A549 (cell line): ENCODE results near the gene RNF40. TPM values are rescaled to one million over a fixed set of nuclear protein-coding genes. Genes with fewer than 3 reads are reported as not detected.

ENCODE experiments used
- ATAC-seq, 2 experiments: fragments of 200-7000 bp in 1 of 2; fragments of >200 bp in 1 of 2; cut with Nextera tagmentation in 1 of 2; cut with Tn5 transposase in 1 of 2; 3 replicates each; pipeline versions ENCODE4 v1.8.0 to v1.9.1; 2018 to 2020; ENCODE audit warnings: mild to moderate bottlenecking in 1 of 2, moderate library complexity in 1 of 2
- CTCF ChIA-PET: fragments of 300-600 bp; sonication (Branson Sonifier 250); formaldehyde crosslinking; extraction: SDS; loops from one replicate; lab custom pipeline; 2021; ENCODE audit warnings: antibody characterized with exemption, inconsistent platforms; lab: Yijun Ruan, JAX
- POLR2A ChIA-PET: fragments of 350-600 bp; formaldehyde crosslinking; extraction: SDS; loops from one replicate; lab custom pipeline; 2021; ENCODE audit warnings: antibody characterized with exemption, inconsistent platforms; lab: Yijun Ruan, JAX
- DNase-seq, 2 experiments: peaks; one replicate each; pipeline versions ENCODE4 v3.0.0 to v3.0.0-alpha.2; 2011 to 2016; ENCODE audit warnings: low read depth in 1 of 2, low spot score in 1 of 2
- FAIRE-seq: peaks from 2 replicates; lab custom pipeline; 2011; peaks lifted over from hg19 to GRCh38; lab: Jason Lieb, UNC
- H3K27ac ChIP-seq, 2 experiments: fragments of >200 bp; sonication (Bioruptor Twin); formaldehyde crosslinking; 3 replicates each; pipeline ENCODE4 v1.5.1; 2016 to 2017
- H3K4me1 ChIP-seq: fragments of >200 bp; sonication (Bioruptor Twin); formaldehyde crosslinking; 3 replicates; pipeline ENCODE4 v1.6.1; 2016
- H3K4me2 ChIP-seq: fragments of >200 bp; sonication (Bioruptor Twin); formaldehyde crosslinking; 3 replicates; pipeline ENCODE4 v1.6.1; 2016
- H3K4me3 ChIP-seq: fragments of >200 bp; sonication (Bioruptor Twin); formaldehyde crosslinking; 3 replicates; pipeline ENCODE4 v1.5.1; 2016
- H3K9me3 ChIP-seq: fragments of >200 bp; sonication (Bioruptor Twin); formaldehyde crosslinking; 3 replicates; pipeline ENCODE4 v1.6.1; 2016
- ATOH8 ChIP-seq: fragments of 250-450 bp; sonication (Bioruptor Pico); IDR thresholded peaks from 2 replicates; pipeline ENCODE4 v1.5.0; 2020; ENCODE audit warnings: low read depth, mild to moderate bottlenecking, moderate library complexity
- BCL3 ChIP-seq: fragments of >200 bp; sonication (Bioruptor Twin); formaldehyde crosslinking; IDR thresholded peaks from 3 replicates; pipeline ENCODE4 v1.6.1; 2016
- BHLHE40 ChIP-seq: IDR thresholded peaks from 2 replicates; pipeline ENCODE4 v1.6.1; 2012; ENCODE audit warnings: low read depth, low read length, inconsistent platforms
- CTCF ChIP-seq: fragments of >200 bp; sonication (Bioruptor Twin); formaldehyde crosslinking; IDR thresholded peaks from 3 replicates; pipeline ENCODE4 v1.5.1; 2016
- E2F6 ChIP-seq: IDR thresholded peaks from 2 replicates; pipeline ENCODE4 v1.6.1; 2012; ENCODE audit warnings: low read depth, borderline replicate concordance
- EP300 ChIP-seq, 2 experiments: fragments of >200 bp; sonication (Bioruptor Twin); formaldehyde crosslinking; IDR thresholded peaks; 2 replicates in 1 of 2; 3 replicates in 1 of 2; pipeline ENCODE4 v1.6.1; 2016 to 2017
- ESRRA ChIP-seq: fragments of 150-350 bp; IDR thresholded peaks from 2 replicates; pipeline ENCODE4 v1.6.1; 2014; ENCODE audit warnings: mild to moderate bottlenecking, low read length, borderline replicate concordance
- FOSL2 ChIP-seq, 2 experiments: fragments of 450-650 bp in 1 of 2; fragments of >200 bp in 1 of 2; sonication (Bioruptor Twin) in 1 of 2; formaldehyde crosslinking; IDR thresholded peaks; 2 replicates each; pipeline versions ENCODE4 v1.5.0 to v1.6.1; 2016 to 2020; ENCODE audit warnings: mild to moderate bottlenecking in 1 of 2, moderate library complexity in 1 of 2
- GATA3 ChIP-seq: IDR thresholded peaks from 2 replicates; pipeline ENCODE4 v1.6.1; 2012; ENCODE audit warnings: borderline replicate concordance
- HES2 ChIP-seq: fragments of >200 bp; sonication (Bioruptor Twin); formaldehyde crosslinking; IDR thresholded peaks from 2 replicates; pipeline ENCODE4 v1.6.1; 2016
- HOXB13 ChIP-seq: fragments of 250-450 bp; sonication (Bioruptor Pico); IDR thresholded peaks from 2 replicates; pipeline ENCODE4 v1.5.0; 2020; ENCODE audit warnings: low read depth, mild to moderate bottlenecking, moderate library complexity
- KDM5A ChIP-seq: fragments of 200-600 bp; sonication (generic); IDR thresholded peaks from 2 replicates; pipeline ENCODE4 v1.6.1; 2016; ENCODE audit warnings: antibody characterized with exemption, mild to moderate bottlenecking
- NFE2L2 ChIP-seq: fragments of 150-350 bp; conservative IDR thresholded peaks from 2 replicates; pipeline ENCODE4 v1.6.1; 2014; ENCODE audit warnings: low read length
- NR3C1 ChIP-seq: fragments of >200 bp; sonication (Bioruptor Twin); formaldehyde crosslinking; IDR thresholded peaks from 3 replicates; pipeline ENCODE4 v1.6.1; 2017
- POLR2A ChIP-seq: IDR thresholded peaks from 2 replicates; pipeline ENCODE4 v1.6.1; 2012; ENCODE audit warnings: mild to moderate bottlenecking, low read length
- RARB ChIP-seq: fragments of 250-450 bp; sonication (Bioruptor Pico); IDR thresholded peaks from 2 replicates; pipeline ENCODE4 v1.8.0; 2021; ENCODE audit warnings: mild to moderate bottlenecking, moderate library complexity
- RNF2 ChIP-seq: fragments of 200-600 bp; sonication (generic); IDR thresholded peaks from 2 replicates; pipeline ENCODE4 v1.6.1; 2016; ENCODE audit warnings: low read depth, mild to moderate bottlenecking, antibody characterized with exemption, moderate library complexity, borderline replicate concordance
- SMC3 ChIP-seq: fragments of >200 bp; sonication (Bioruptor Twin); formaldehyde crosslinking; IDR thresholded peaks from 3 replicates; pipeline ENCODE4 v1.6.1; 2018; ENCODE audit warnings: inconsistent platforms
- SREBF2 ChIP-seq: fragments of 450-650 bp; IDR thresholded peaks from 2 replicates; pipeline ENCODE4 v1.6.1; 2014; ENCODE audit warnings: mild to moderate bottlenecking, moderate library complexity
- ZFP36 ChIP-seq: fragments of 450-650 bp; IDR thresholded peaks from 2 replicates; pipeline ENCODE4 v1.6.1; 2014; ENCODE audit warnings: borderline replicate concordance; ENCODE audit not compliant: partially characterized antibody
- ZNF302 ChIP-seq: fragments of 250-450 bp; sonication (Bioruptor Pico); IDR thresholded peaks from 2 replicates; pipeline ENCODE4 v1.9.0; 2021; ENCODE audit warnings: inconsistent platforms, mild to moderate bottlenecking, moderate library complexity
- WGBS: methylation state at CpG from one replicate; pipeline ENCODE4 v1.1.6; 2017; ENCODE audit errors: missing lambda C conversion rate; 5-methylcytosine and 5-hydroxymethylcytosine counted together
- polyA plus RNA-seq, 4 experiments: library from polyadenylated mRNA; depleted of rRNA in 3 of 4; stranded (reverse); fragments of >200 nt; fragmentation: RNase III in 1 of 4; extraction: RNeasy Plus Mini Kit Qiagen cat#74134 plus additional on column Dnase treatment in 1 of 4; gene quantifications; 2 replicates in 3 of 4; 3 replicates in 1 of 4; pipeline ENCODE4 v1.2.3, GENCODE V29; 2011 to 2017

RNF40 gene
- polyA plus RNA-seq, 2 of the 4 experiments (the other 2 are of a cell fraction): 66.1 to 69.9 TPM

GRCh38 chr16:30745082-30745481, 17.0 kb upstream of the RNF40 start:
- TF ChIP-seq FOSL2 (IDR thresholded peaks at IDR 0.05): no peak
- TF ChIP-seq FOSL2 (CRISPR knock-in tag; IDR thresholded peaks at IDR 0.05): peak; percentile 48; the same call in 1 of the 2 replicates
- TF ChIP-seq ZNF302 (CRISPR knock-in tag): no peak
- H3K27ac ChIP-seq: no peak overlapping the region
- H3K4me3 ChIP-seq: no peak overlapping the region
- H3K9me3 ChIP-seq: no peaks in the 10 kb centered on the region
- DNase-seq (no peak), FAIRE-seq (no peak), ATAC-seq (no peak)
- H3K4me1 ChIP-seq: peaks cover 35% of the 10 kb centered on the region
- CTCF ChIA-PET: no interaction called here
- WGBS: 53% methylated on average over 2 of the region's 2 CpGs
- POLR2A ChIA-PET: no interaction called here
- H3K4me2 ChIP-seq: no peak overlapping the region

GRCh38 chr16:30746638-30747175, 15.4 kb upstream of the RNF40 start:
- 92% methylated on average over 9 of the region's 9 CpGs for WGBS
- no peak overlapping the region; a peak in 1 of 6 replicates for H3K27ac ChIP-seq
- DNase-seq (no peak), ATAC-seq (no peak)
- TF ChIP-seq POLR2A (no peak), NR3C1 (no peak), HES2 (no peak), E2F6 (no peak), BHLHE40 (no peak), HOXB13 (no peak)
- TF ChIP-seq, all 56 proteins: peak for 0
- no peak overlapping the region; the same call in 2 of the 3 replicates for H3K4me2 ChIP-seq
- no peak for FAIRE-seq
- H3K4me1 ChIP-seq: peaks cover 19% of the 10 kb centered on the region
- no peaks in the 10 kb centered on the region for H3K9me3 ChIP-seq
- CTCF ChIA-PET: interaction anchor here (1.0 to 1.5 kb wide), 3 partner anchors 8 to 68 kb away, joined by 3 to 6 read pairs (median 4); no protein-coding TSS in a partner anchor
- H3K4me3 ChIP-seq: no peak overlapping the region
- POLR2A ChIA-PET: interaction anchor here (0.6 to 2.3 kb wide), 3 partner anchors 16 to 68 kb away, joined by 3 to 9 read pairs (median 3); no protein-coding TSS in a partner anchor

GRCh38 chr16:30747331-30747730, 14.8 kb upstream of the RNF40 start:
- TF ChIP-seq CTCF: no peak
- TF ChIP-seq ZNF302 (CRISPR knock-in tag): no peak
- TF ChIP-seq BHLHE40: no peak
- TF ChIP-seq ATOH8 (CRISPR knock-in tag): no peak
- no peak for TF ChIP-seq NFE2L2
- TF ChIP-seq RNF2: no peak
- TF ChIP-seq SREBF2: no peak
- no peak for TF ChIP-seq GATA3
- TF ChIP-seq ESRRA: no peak
- no peak for TF ChIP-seq NR3C1
- TF ChIP-seq SMC3: no peak
- no peak for TF ChIP-seq EP300 (IDR thresholded peaks at IDR 0.05)
- TF ChIP-seq BCL3: no peak
- TF ChIP-seq KDM5A: no peak
- TF ChIP-seq ZFP36: no peak
- no peak for TF ChIP-seq RARB (CRISPR knock-in tag)
- Histone ChIP-seq H3K4me3 (peak overlapping the region; percentile 45), H3K4me2 (peak overlapping the region; percentile 83), H3K9me3 (no peaks in the 10 kb centered on the region), H3K27ac (peak overlapping the region; percentile 83 to 89), H3K4me1 (peaks cover 13% of the 10 kb centered on the region)
- 32% methylated on average over 3 of the region's 3 CpGs for WGBS
- POLR2A ChIA-PET: interaction anchor here (0.6 to 2.3 kb wide), 14 partner anchors 10 to 314 kb away, joined by 3 to 9 read pairs (median 4); partner anchors contain the start of genes CFAP119, RNF40 and SRCAP
- FAIRE-seq: no peak
- CTCF ChIA-PET: interaction anchor here (1.3 to 1.6 kb wide), 3 partner anchors 9 to 67 kb away, joined by 4 to 6 read pairs (median 5); no protein-coding TSS in a partner anchor
- no peak for DNase-seq
- ATAC-seq: peak in 1 of 2 experiments; percentile 4; a peak in 1 of 6 replicates
